ENCODE data around the gene AVPI1.

GRCh38 chr10:97686962-97687784, at the start of gene AVPI1:
- TF ChIP-seq CTCF (IDR thresholded peaks at IDR 0.05; ENCODE audit: low read depth, low read length), result no peak
- TF ChIP-seq EZH2phosphoT487 (IDR thresholded peaks at IDR 0.05; ENCODE audit: low read depth), result no peak

Measured in OCI-LY3 (cell line).